ENCODE measurements around the gene PGA3.
"Not testable (repeated sequence)": the region's sequence is repeated elsewhere in the genome, so short reads cannot be mapped to it uniquely, and the experiment has no call there.

The PGA3 gene

GRCh38 chr11:61211327-61211952 is 8.1 kb downstream of the PGA3 start:
- DNase-seq, result not testable (repeated sequence)

GRCh38 chr11:61212202-61212601 is 8.9 kb downstream of the PGA3 start:
- DNase-seq, result not testable (repeated sequence)

- DNase-seq, result not testable (repeated sequence)
Observed at GRCh38 chr11:61213711-61214324, 10.5 kb downstream of the PGA3 start.

GRCh38 chr11:61218306-61218705 is 15.0 kb downstream of the PGA3 start:
- DNase-seq, result not testable (repeated sequence)

GRCh38 chr11:61219016-61219415 is 15.7 kb downstream of the PGA3 start:
- not testable (repeated sequence) for DNase-seq

GRCh38 chr11:61222047-61222446 is 18.7 kb downstream of the PGA3 start, which contains the start of gene PGA4:
Gene PGA4, plus strand, starts transcription at chr11:61222347. Its CDS starts 54 bp downstream, at chr11:61222401.
- DNase-seq, result not testable (repeated sequence)

- not testable (repeated sequence) for DNase-seq
Observed at GRCh38 chr11:61222692-61223091, 19.4 kb downstream of the PGA3 start.

GRCh38 chr11:61226457-61227137 is 23.3 kb downstream of the PGA3 start:
- not testable (repeated sequence) for DNase-seq

- DNase-seq, result not testable (repeated sequence)
Observed at GRCh38 chr11:61229458-61229857, 26.1 kb downstream of the PGA3 start.

- not testable (repeated sequence) for DNase-seq
Observed at GRCh38 chr11:61231033-61231432, 27.7 kb downstream of the PGA3 start.

- not testable (repeated sequence) for DNase-seq
Observed at GRCh38 chr11:61231585-61231984, 28.3 kb downstream of the PGA3 start.

- not testable (repeated sequence) for DNase-seq
Observed at GRCh38 chr11:61232548-61233145, 29.3 kb downstream of the PGA3 start.

GRCh38 chr11:61237130-61237529 is 33.8 kb downstream of the PGA3 start:
- DNase-seq, result not testable (repeated sequence)

GRCh38 chr11:61240288-61240687 is 37.0 kb downstream of the PGA3 start:
- DNase-seq, result not testable (repeated sequence)

- DNase-seq, result not testable (repeated sequence)
Observed at GRCh38 chr11:61240875-61241274, 37.6 kb downstream of the PGA3 start, which contains the start of gene PGA5. Gene PGA5, plus strand, starts transcription at chr11:61241175. Its CDS starts 52 bp downstream, at chr11:61241227.

- not testable (repeated sequence) for DNase-seq
Observed at GRCh38 chr11:61241526-61241925, 38.2 kb downstream of the PGA3 start.

GRCh38 chr11:61245284-61245964 is 42.1 kb downstream of the PGA3 start:
- DNase-seq, result not testable (repeated sequence)

GRCh38 chr11:61248071-61248470 is 44.8 kb downstream of the PGA3 start:
- not testable (repeated sequence) for DNase-seq

- not testable (repeated sequence) for DNase-seq
Observed at GRCh38 chr11:61249201-61249600, 45.9 kb downstream of the PGA3 start.

- DNase-seq, result not testable (repeated sequence)
Observed at GRCh38 chr11:61250796-61251765, 47.8 kb downstream of the PGA3 start.

- DNase-seq, result not testable (repeated sequence)
Observed at GRCh38 chr11:61252332-61252731, 49.0 kb downstream of the PGA3 start.

Data from stimulated activated naive CD4-positive, alpha-beta T cell (primary cell).